ENCODE data around the gene FTO.

The FTO gene

GRCh38 chr16:54191592-54191991 is 487.6 kb downstream of the FTO start:
- Histone ChIP-seq H3K9me3 (ENCODE audit: control insufficient read depth in 2 of 2, low read length in 2 of 2) (peaks cover 0 to 2% of the 10 kb centered on the region in 2 donors), H3K4me1 (ENCODE audit: control insufficient read depth in 2 of 2, insufficient read depth in 2 of 2, low read length in 2 of 2) (peaks cover 0 to 4% of the 10 kb centered on the region in 2 donors), H3K4me3 (ENCODE audit: low read length in 2 of 2) (no peak overlapping the region), H3K9ac (ENCODE audit: low read depth in 1 of 2, low read length in 2 of 2) (no peak overlapping the region), H3K27me3 (ENCODE audit: control insufficient read depth in 2 of 2, insufficient read depth in 2 of 2, low read length in 2 of 2) (peaks cover 3 to 4% of the 10 kb centered on the region in 2 donors), H3K36me3 (ENCODE audit: control insufficient read depth in 2 of 2, insufficient read depth in 2 of 2, low read length in 2 of 2) (no peaks in the 10 kb centered on the region), H3K27ac (ENCODE audit: low read depth in 2 of 2, low read length in 2 of 2) (no peak overlapping the region)

- H3K9ac ChIP-seq (ENCODE audit: low read depth in 1 of 2, low read length in 2 of 2), result no peak overlapping the region
- peaks cover 0 to 4% of the 10 kb centered on the region in 2 donors for H3K4me1 ChIP-seq (ENCODE audit: control insufficient read depth in 2 of 2, insufficient read depth in 2 of 2, low read length in 2 of 2)
- H3K27me3 ChIP-seq (ENCODE audit: control insufficient read depth in 2 of 2, insufficient read depth in 2 of 2, low read length in 2 of 2), result peaks cover 0 to 3% of the 10 kb centered on the region in 2 donors
- H3K36me3 ChIP-seq (ENCODE audit: control insufficient read depth in 2 of 2, insufficient read depth in 2 of 2, low read length in 2 of 2), result no peaks in the 10 kb centered on the region
- no peak overlapping the region for H3K27ac ChIP-seq (ENCODE audit: low read depth in 2 of 2, low read length in 2 of 2)
- H3K9me3 ChIP-seq (ENCODE audit: control insufficient read depth in 2 of 2, low read length in 2 of 2), result peaks cover 0 to 2% of the 10 kb centered on the region in 2 donors
- no peak overlapping the region for H3K4me3 ChIP-seq (ENCODE audit: low read length in 2 of 2)
Measured at GRCh38 chr16:54193013-54193664, 489.2 kb downstream of the FTO start.

- peak overlapping the region in 1 of 2 donors; percentile 46 for H3K9ac ChIP-seq (ENCODE audit: low read depth in 1 of 2, low read length in 2 of 2)
- H3K4me3 ChIP-seq (ENCODE audit: low read length in 2 of 2), result peak overlapping the region; percentile 40 to 48
- H3K27ac ChIP-seq (ENCODE audit: low read depth in 2 of 2, low read length in 2 of 2), result no peak overlapping the region
- H3K27me3 ChIP-seq (ENCODE audit: control insufficient read depth in 2 of 2, insufficient read depth in 2 of 2, low read length in 2 of 2), result peaks cover 0 to 3% of the 10 kb centered on the region in 2 donors
- peaks cover 0 to 4% of the 10 kb centered on the region in 2 donors for H3K4me1 ChIP-seq (ENCODE audit: control insufficient read depth in 2 of 2, insufficient read depth in 2 of 2, low read length in 2 of 2)
- H3K36me3 ChIP-seq (ENCODE audit: control insufficient read depth in 2 of 2, insufficient read depth in 2 of 2, low read length in 2 of 2), result no peaks in the 10 kb centered on the region
- H3K9me3 ChIP-seq (ENCODE audit: control insufficient read depth in 2 of 2, low read length in 2 of 2), result peaks cover 0 to 2% of the 10 kb centered on the region in 2 donors
Measured at GRCh38 chr16:54193665-54194333, 489.8 kb downstream of the FTO start.

- Histone ChIP-seq H3K9me3 (ENCODE audit: control insufficient read depth in 2 of 2, low read length in 2 of 2) (peaks cover 0 to 2% of the 10 kb centered on the region in 2 donors), H3K36me3 (ENCODE audit: control insufficient read depth in 2 of 2, insufficient read depth in 2 of 2, low read length in 2 of 2) (no peaks in the 10 kb centered on the region), H3K27me3 (ENCODE audit: control insufficient read depth in 2 of 2, insufficient read depth in 2 of 2, low read length in 2 of 2) (peaks cover 0 to 3% of the 10 kb centered on the region in 2 donors), H3K4me1 (ENCODE audit: control insufficient read depth in 2 of 2, insufficient read depth in 2 of 2, low read length in 2 of 2) (peaks cover 0 to 4% of the 10 kb centered on the region in 2 donors), H3K27ac (ENCODE audit: low read depth in 2 of 2, low read length in 2 of 2) (no peak overlapping the region), H3K9ac (ENCODE audit: low read depth in 1 of 2, low read length in 2 of 2) (peak overlapping the region in 1 of 2 donors; percentile 46), H3K4me3 (ENCODE audit: low read length in 2 of 2) (peak overlapping the region; percentile 40 to 48)
Measured at GRCh38 chr16:54194334-54194743, 490.4 kb downstream of the FTO start.

- Histone ChIP-seq H3K4me3 (ENCODE audit: low read length in 2 of 2) (no peak overlapping the region), H3K9ac (ENCODE audit: low read depth in 1 of 2, low read length in 2 of 2) (no peak overlapping the region), H3K27me3 (ENCODE audit: control insufficient read depth in 2 of 2, insufficient read depth in 2 of 2, low read length in 2 of 2) (peaks cover 0 to 3% of the 10 kb centered on the region in 2 donors), H3K9me3 (ENCODE audit: control insufficient read depth in 2 of 2, low read length in 2 of 2) (no peaks in the 10 kb centered on the region), H3K27ac (ENCODE audit: low read depth in 2 of 2, low read length in 2 of 2) (no peak overlapping the region), H3K36me3 (ENCODE audit: control insufficient read depth in 2 of 2, insufficient read depth in 2 of 2, low read length in 2 of 2) (no peaks in the 10 kb centered on the region), H3K4me1 (ENCODE audit: control insufficient read depth in 2 of 2, insufficient read depth in 2 of 2, low read length in 2 of 2) (peaks cover 0 to 4% of the 10 kb centered on the region in 2 donors)
Measured at GRCh38 chr16:54197758-54198157, 493.8 kb downstream of the FTO start.

- no peaks in the 10 kb centered on the region for H3K27me3 ChIP-seq (ENCODE audit: control insufficient read depth in 2 of 2, insufficient read depth in 2 of 2, low read length in 2 of 2)
- H3K36me3 ChIP-seq (ENCODE audit: control insufficient read depth in 2 of 2, insufficient read depth in 2 of 2, low read length in 2 of 2), result no peaks in the 10 kb centered on the region
- no peak overlapping the region for H3K4me3 ChIP-seq (ENCODE audit: low read length in 2 of 2)
- H3K9me3 ChIP-seq (ENCODE audit: control insufficient read depth in 2 of 2, low read length in 2 of 2), result no peaks in the 10 kb centered on the region
- no peak overlapping the region for H3K27ac ChIP-seq (ENCODE audit: low read depth in 2 of 2, low read length in 2 of 2)
- no peak overlapping the region for H3K9ac ChIP-seq (ENCODE audit: low read depth in 1 of 2, low read length in 2 of 2)
- H3K4me1 ChIP-seq (ENCODE audit: control insufficient read depth in 2 of 2, insufficient read depth in 2 of 2, low read length in 2 of 2), result no peaks in the 10 kb centered on the region
Measured at GRCh38 chr16:54199487-54200160, 495.7 kb downstream of the FTO start.

GRCh38 chr16:54200161-54200534 is 496.2 kb downstream of the FTO start:
- H3K36me3 ChIP-seq (ENCODE audit: control insufficient read depth in 2 of 2, insufficient read depth in 2 of 2, low read length in 2 of 2), result no peaks in the 10 kb centered on the region
- no peaks in the 10 kb centered on the region for H3K4me1 ChIP-seq (ENCODE audit: control insufficient read depth in 2 of 2, insufficient read depth in 2 of 2, low read length in 2 of 2)
- no peak overlapping the region for H3K9ac ChIP-seq (ENCODE audit: low read depth in 1 of 2, low read length in 2 of 2)
- no peak overlapping the region for H3K4me3 ChIP-seq (ENCODE audit: low read length in 2 of 2)
- H3K27me3 ChIP-seq (ENCODE audit: control insufficient read depth in 2 of 2, insufficient read depth in 2 of 2, low read length in 2 of 2), result no peaks in the 10 kb centered on the region
- no peak overlapping the region for H3K27ac ChIP-seq (ENCODE audit: low read depth in 2 of 2, low read length in 2 of 2)
- no peaks in the 10 kb centered on the region for H3K9me3 ChIP-seq (ENCODE audit: control insufficient read depth in 2 of 2, low read length in 2 of 2)

- Histone ChIP-seq H3K27ac (ENCODE audit: low read depth in 2 of 2, low read length in 2 of 2) (no peak overlapping the region), H3K9ac (ENCODE audit: low read depth in 1 of 2, low read length in 2 of 2) (no peak overlapping the region)
Measured at GRCh38 chr16:54200720-54201119, 496.8 kb downstream of the FTO start.

GRCh38 chr16:54201200-54201599 is 497.2 kb downstream of the FTO start:
- Histone ChIP-seq H3K9me3 (ENCODE audit: control insufficient read depth in 2 of 2, low read length in 2 of 2) (no peaks in the 10 kb centered on the region), H3K9ac (ENCODE audit: low read depth in 1 of 2, low read length in 2 of 2) (no peak overlapping the region), H3K36me3 (ENCODE audit: control insufficient read depth in 2 of 2, insufficient read depth in 2 of 2, low read length in 2 of 2) (no peaks in the 10 kb centered on the region), H3K27ac (ENCODE audit: low read depth in 2 of 2, low read length in 2 of 2) (no peak overlapping the region), H3K4me3 (ENCODE audit: low read length in 2 of 2) (no peak overlapping the region), H3K27me3 (ENCODE audit: control insufficient read depth in 2 of 2, insufficient read depth in 2 of 2, low read length in 2 of 2) (no peaks in the 10 kb centered on the region), H3K4me1 (ENCODE audit: control insufficient read depth in 2 of 2, insufficient read depth in 2 of 2, low read length in 2 of 2) (no peaks in the 10 kb centered on the region)

More at GRCh38 chr16:54200720-54201119, 496.8 kb downstream of the FTO start:
- Histone ChIP-seq H3K4me3 (ENCODE audit: low read length in 2 of 2) (no peak overlapping the region), H3K27me3 (ENCODE audit: control insufficient read depth in 2 of 2, insufficient read depth in 2 of 2, low read length in 2 of 2) (no peaks in the 10 kb centered on the region), H3K36me3 (ENCODE audit: control insufficient read depth in 2 of 2, insufficient read depth in 2 of 2, low read length in 2 of 2) (no peaks in the 10 kb centered on the region), H3K4me1 (ENCODE audit: control insufficient read depth in 2 of 2, insufficient read depth in 2 of 2, low read length in 2 of 2) (no peaks in the 10 kb centered on the region), H3K9me3 (ENCODE audit: control insufficient read depth in 2 of 2, low read length in 2 of 2) (no peaks in the 10 kb centered on the region)
